ENCODE measurements around the gene KASH5.

KASH5 gene

DNA sequence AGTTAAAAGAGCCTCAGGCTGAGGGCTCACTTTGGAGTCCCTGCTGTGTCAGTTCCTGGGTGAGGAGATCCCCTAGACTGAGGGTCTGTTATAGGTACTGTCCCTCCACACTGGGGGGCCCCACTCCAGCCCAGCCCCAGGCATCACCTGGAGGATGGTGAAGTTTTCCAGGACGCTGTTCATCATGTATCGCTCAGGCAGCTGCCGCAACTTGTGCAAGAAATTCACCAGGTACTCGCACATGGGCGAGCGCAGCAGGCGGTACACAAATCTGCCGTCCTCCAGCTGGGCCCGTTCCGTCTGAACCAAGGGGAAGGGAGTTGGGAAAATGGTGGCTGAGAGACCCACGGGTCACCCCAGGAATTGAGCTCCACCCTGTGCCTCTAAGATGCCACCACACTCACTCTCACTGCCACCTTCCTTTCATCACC, 45.7 kb upstream of the KASH5 start:
- H3K4me3 ChIP-seq (replicated peaks; ENCODE audit: low read depth, low read length): no peak overlapping the region
- no peak for TF ChIP-seq CTCF (IDR thresholded peaks at IDR 0.05; ENCODE audit: low read length, missing control alignments)
- DNase-seq (ENCODE audit: low read depth): no peak

DNA sequence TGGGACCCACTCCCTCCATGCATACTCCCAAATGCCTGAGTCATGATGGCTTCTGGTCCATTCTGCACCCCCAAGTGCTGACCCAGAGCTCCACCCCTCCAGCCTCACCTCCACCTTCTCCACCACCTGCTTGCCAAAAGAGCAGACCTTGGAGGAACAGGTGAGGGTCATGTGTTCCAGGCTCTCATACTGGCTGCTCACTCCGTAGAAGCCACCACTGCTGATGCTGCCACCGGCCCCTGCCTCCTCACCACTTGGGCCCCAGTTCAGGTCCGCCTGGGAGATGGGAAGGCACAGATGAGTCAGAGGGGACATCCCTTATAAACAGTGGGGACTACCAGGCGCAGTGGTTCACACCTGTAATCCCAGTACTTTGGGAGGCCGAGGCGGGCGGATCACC, 44.9 kb upstream of the KASH5 start:
- DNase-seq (ENCODE audit: low read depth): no peak
- no peak for TF ChIP-seq CTCF (IDR thresholded peaks at IDR 0.05; ENCODE audit: low read length, missing control alignments)
- no peak overlapping the region for H3K4me3 ChIP-seq (replicated peaks; ENCODE audit: low read depth, low read length)

GRCh38 chr19:49344505-49345423, 43.3 kb upstream of the KASH5 start:
- DNase-seq (ENCODE audit: low read depth): no peak
- H3K4me3 ChIP-seq (replicated peaks; ENCODE audit: low read depth, low read length): no peak overlapping the region
- no peak for TF ChIP-seq CTCF (IDR thresholded peaks at IDR 0.05; ENCODE audit: low read length, missing control alignments)

GRCh38 chr19:49347191-49347590, 40.9 kb upstream of the KASH5 start:
- H3K4me3 ChIP-seq (replicated peaks; ENCODE audit: low read depth, low read length): no peak overlapping the region
- no peak for TF ChIP-seq CTCF (IDR thresholded peaks at IDR 0.05; ENCODE audit: low read length, missing control alignments)
- DNase-seq (ENCODE audit: low read depth): no peak

GRCh38 chr19:49347835-49348234, 40.2 kb upstream of the KASH5 start:
- peak; percentile 62 for DNase-seq (ENCODE audit: low read depth)
- H3K4me3 ChIP-seq (replicated peaks; ENCODE audit: low read depth, low read length): no peak overlapping the region
- peak; percentile 11 for TF ChIP-seq CTCF (IDR thresholded peaks at IDR 0.05; ENCODE audit: low read length, missing control alignments)

DNA sequence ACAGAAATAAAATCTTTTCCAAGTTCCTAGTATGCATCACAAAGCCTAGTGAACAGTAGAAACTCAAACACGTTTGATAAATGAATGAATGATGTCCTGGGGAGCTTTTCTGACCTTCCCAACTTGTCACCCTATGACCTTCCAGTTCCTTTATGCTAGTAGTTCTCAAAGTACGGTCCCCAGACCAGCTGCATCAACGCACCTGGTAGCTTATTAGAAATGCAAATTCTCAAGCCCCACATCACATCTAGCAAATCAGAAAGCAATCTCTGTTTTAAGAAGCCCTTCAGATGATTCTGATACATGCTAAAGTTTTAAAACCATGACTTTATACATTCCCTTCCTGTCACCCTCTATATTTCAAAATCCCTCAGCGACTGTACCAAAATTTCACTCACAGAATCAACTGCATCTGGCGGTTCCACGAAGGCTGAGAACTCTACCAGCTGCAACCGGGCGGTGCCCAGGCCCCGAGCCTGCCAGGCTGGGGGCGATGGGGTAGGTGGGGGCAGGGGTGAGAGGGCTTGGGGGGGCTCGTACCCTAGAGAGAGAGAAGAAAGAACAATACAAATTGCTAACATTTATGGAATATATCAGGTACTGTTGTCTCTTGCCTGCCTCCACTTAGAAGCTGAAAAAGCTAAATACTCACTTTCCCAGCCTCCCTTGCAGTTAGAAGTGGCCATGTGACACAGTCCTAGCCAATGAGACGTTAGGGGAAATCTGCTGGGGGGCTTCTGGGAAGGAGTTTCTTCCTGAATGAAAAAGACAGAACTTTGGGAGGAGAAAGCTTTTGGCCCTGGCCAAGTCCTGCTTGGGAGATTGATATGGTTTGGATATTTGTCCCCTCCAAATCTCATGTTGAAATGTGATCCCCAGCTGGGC, 39.5 kb upstream of the KASH5 start:
- TF ChIP-seq CTCF (IDR thresholded peaks at IDR 0.05; ENCODE audit: low read length, missing control alignments): no peak
- no peak for DNase-seq (ENCODE audit: low read depth)
- H3K4me3 ChIP-seq (replicated peaks; ENCODE audit: low read depth, low read length): no peak overlapping the region

All from fibroblast of pulmonary artery (primary cell).